RWPE2 (cell line): Measurements from ENCODE around the gene ZMYM2.
A peak's percentile ranks its signal among the peaks of the same experiment; 100 is the strongest.

ENCODE experiments used
- ATAC-seq: fragments of 200-7000 bp; cut with Tn5 transposase; 3 replicates; pipeline ENCODE4 v1.9.1; 2021; ENCODE audit warnings: low read depth
- DNase-seq: peaks from one replicate; pipeline ENCODE4 v3.0.0-alpha.2; 2020; ENCODE audit warnings: low spot score
- H3K27ac ChIP-seq: fragments of 450-650 bp; 2 replicates; pipeline ENCODE4 v1.5.1; 2017; ENCODE audit warnings: mild to moderate bottlenecking; ENCODE audit not compliant: poor library complexity, severe bottlenecking
- H3K27me3 ChIP-seq: fragments of 250-450 bp; sonication (Bioruptor Pico); 2 replicates; pipeline ENCODE4 v1.5.1; 2021; ENCODE audit warnings: mild to moderate bottlenecking, moderate library complexity; ENCODE audit not compliant: insufficient read depth, poor library complexity, severe bottlenecking
- H3K36me3 ChIP-seq: fragments of 250-450 bp; sonication (Bioruptor Pico); 2 replicates; pipeline ENCODE4 v1.5.1; 2020; ENCODE audit warnings: low read depth, mild to moderate bottlenecking, moderate library complexity
- H3K4me1 ChIP-seq: fragments of 250-450 bp; sonication (Bioruptor Pico); 2 replicates; pipeline ENCODE4 v1.5.1; 2021; ENCODE audit warnings: mild to moderate bottlenecking, moderate library complexity; ENCODE audit not compliant: insufficient read depth, poor library complexity, severe bottlenecking
- H3K4me3 ChIP-seq: fragments of 250-450 bp; sonication (Bioruptor Pico); 2 replicates; pipeline ENCODE4 v1.5.1; 2021; ENCODE audit warnings: mild to moderate bottlenecking, moderate library complexity; ENCODE audit not compliant: severe bottlenecking
- H3K9me3 ChIP-seq: fragments of 250-450 bp; sonication (Bioruptor Pico); 2 replicates; pipeline ENCODE4 v1.5.1; 2021; ENCODE audit warnings: mild to moderate bottlenecking, moderate library complexity; ENCODE audit not compliant: severe bottlenecking
- CTCF ChIP-seq: fragments of 450-650 bp; IDR thresholded peaks from one replicate; pipeline ENCODE4 v1.5.1; 2017; ENCODE audit warnings: mild to moderate bottlenecking, moderate library complexity; ENCODE audit not compliant: poor library complexity, severe bottlenecking

The ZMYM2 gene

GRCh38 chr13:20131057-20131832, 172.7 kb downstream of the ZMYM2 start:
- no peak overlapping the region for H3K27ac ChIP-seq
- ATAC-seq = no peak

GRCh38 chr13:20132052-20132634, 173.6 kb downstream of the ZMYM2 start:
- no peak for ATAC-seq

More at GRCh38 chr13:20131057-20131832, 172.7 kb downstream of the ZMYM2 start:
- Histone ChIP-seq H3K4me3 (no peak overlapping the region), H3K36me3 (no peaks in the 10 kb centered on the region), H3K27me3 (peaks cover 6% of the 10 kb centered on the region), H3K9me3 (no peaks in the 10 kb centered on the region), H3K4me1 (no peaks in the 10 kb centered on the region)
- DNase-seq = no peak
- no peak for TF ChIP-seq CTCF

GRCh38 chr13:20134732-20135131, 176.2 kb downstream of the ZMYM2 start:
- H3K4me1 ChIP-seq = no peaks in the 10 kb centered on the region
- DNase-seq = no peak
- H3K27ac ChIP-seq = no peak overlapping the region
- H3K27me3 ChIP-seq = peaks cover 18% of the 10 kb centered on the region
- H3K36me3 ChIP-seq = no peaks in the 10 kb centered on the region
- no peak overlapping the region for H3K4me3 ChIP-seq
- no peaks in the 10 kb centered on the region for H3K9me3 ChIP-seq
- ATAC-seq = no peak
- no peak for TF ChIP-seq CTCF

More at GRCh38 chr13:20132052-20132634, 173.6 kb downstream of the ZMYM2 start:
- no peaks in the 10 kb centered on the region for H3K4me1 ChIP-seq
- no peaks in the 10 kb centered on the region for H3K9me3 ChIP-seq
- H3K27ac ChIP-seq = no peak overlapping the region
- no peak for TF ChIP-seq CTCF
- no peak overlapping the region for H3K4me3 ChIP-seq
- H3K36me3 ChIP-seq = no peaks in the 10 kb centered on the region
- H3K27me3 ChIP-seq = peaks cover 6% of the 10 kb centered on the region
- no peak for DNase-seq

GRCh38 chr13:20136781-20137703, 178.5 kb downstream of the ZMYM2 start:
- no peak overlapping the region for H3K4me3 ChIP-seq
- TF ChIP-seq CTCF = peak; percentile 39
- H3K4me1 ChIP-seq = no peaks in the 10 kb centered on the region
- peaks cover 41% of the 10 kb centered on the region for H3K27me3 ChIP-seq
- H3K9me3 ChIP-seq = no peaks in the 10 kb centered on the region
- peak; percentile 29; the same call in 1 of the 3 replicates for ATAC-seq
- no peaks in the 10 kb centered on the region for H3K36me3 ChIP-seq
- no peak for DNase-seq
- no peak overlapping the region for H3K27ac ChIP-seq
